ENCODE measurements around the gene DNAJA1. TPM values are rescaled to one million over a fixed set of nuclear protein-coding genes. Genes with fewer than 3 reads are reported as not detected.

Gene DNAJA1
- total RNA-seq, 2 donors from 2014 or later: 75.5 to 93.2 TPM

DNA sequence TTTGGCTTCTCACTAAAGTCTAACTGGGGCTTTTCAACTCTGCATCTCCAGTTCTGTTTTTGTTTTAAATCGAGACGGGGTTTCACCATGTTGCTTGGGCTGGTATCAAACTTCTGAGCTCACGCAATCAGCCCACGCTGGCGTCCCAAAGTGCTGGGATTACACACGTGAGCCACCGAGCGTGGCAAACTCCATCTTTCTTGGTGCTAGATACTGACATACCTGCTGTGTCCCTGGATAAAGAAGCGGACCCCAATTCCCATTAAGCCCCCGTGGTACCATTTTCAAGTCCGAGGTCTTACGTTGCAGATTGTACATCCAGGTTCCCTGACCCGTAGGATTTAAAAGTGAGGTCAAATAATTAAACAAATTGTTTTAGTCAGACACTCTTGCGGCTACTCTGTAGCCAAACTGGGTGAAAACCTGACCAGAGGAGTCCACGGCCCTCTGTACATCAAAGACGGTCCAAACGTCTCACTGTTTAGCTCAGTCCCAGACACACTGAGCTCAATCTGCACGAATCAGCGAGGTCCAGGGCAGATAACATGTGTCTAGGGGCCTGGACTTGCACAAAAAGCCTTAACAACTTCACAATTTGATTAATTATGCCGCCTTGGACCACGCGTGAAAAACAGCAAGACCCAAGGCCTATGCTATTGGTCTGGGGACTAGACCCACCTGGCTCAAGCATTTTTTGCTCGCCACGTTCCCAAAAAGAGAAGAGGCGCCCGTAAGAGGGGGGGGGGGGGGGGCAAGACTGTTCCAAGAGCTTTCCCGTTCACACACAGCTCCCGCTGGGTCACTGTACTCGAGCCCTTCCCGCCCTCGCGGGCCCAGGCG lies 727 bp upstream of the DNAJA1 start:
- intact Hi-C loops (cut with DNase I): no loop called here
- ATAC-seq (peak; percentile 4 to 17), DNase-seq (no peak)

DNA sequence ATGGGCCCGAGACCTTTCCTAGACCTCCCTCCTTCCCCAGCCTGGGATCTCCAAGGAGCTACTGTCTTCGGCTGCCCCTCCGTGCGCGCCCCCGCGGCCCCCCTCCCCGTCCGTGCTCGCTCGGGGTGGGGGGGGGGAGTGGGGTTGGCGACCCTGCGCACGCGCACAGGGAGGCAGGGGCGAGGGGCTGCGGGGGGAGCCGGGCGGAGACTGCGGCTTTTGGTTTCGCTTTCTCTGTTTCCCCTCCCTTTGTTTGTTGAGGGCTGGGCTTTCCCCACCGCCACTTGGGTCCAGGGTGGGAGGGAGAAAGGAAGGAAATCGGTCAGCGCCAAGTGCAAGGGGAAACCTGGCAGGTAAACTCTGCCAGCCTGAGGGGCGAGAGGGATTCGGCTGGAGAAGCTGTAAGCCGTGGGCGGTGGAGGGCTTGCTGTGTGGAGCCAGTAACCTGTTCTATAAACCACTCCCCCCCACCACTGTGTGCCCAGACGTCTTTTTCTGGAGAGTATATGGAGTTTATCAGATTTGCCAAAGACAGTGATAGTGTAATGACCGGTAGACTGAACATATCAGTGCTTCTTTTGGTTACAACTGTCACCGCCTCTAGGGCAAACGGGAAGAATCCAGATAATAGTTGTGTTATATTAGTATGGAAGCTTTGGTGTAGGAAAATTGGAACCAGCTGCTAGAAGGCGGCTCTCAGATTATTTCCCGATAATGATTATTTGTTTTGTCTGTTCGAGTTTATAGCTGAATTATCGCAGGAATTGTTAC lies 684 bp downstream of the DNAJA1 start:
- intact Hi-C loops (cut with DNase I): no loop called here
- ATAC-seq: peak; percentile 62 to 63

GRCh38 chr9:33029231-33029786 lies 4.2 kb downstream of the DNAJA1 start:
- intact Hi-C loops (cut with DNase I): no loop called here
- DNase-seq (no peak), ATAC-seq (no peak)

More for the DNA sequence above, 684 bp downstream of the DNAJA1 start:
- peak; percentile 62 for DNase-seq

DNA sequence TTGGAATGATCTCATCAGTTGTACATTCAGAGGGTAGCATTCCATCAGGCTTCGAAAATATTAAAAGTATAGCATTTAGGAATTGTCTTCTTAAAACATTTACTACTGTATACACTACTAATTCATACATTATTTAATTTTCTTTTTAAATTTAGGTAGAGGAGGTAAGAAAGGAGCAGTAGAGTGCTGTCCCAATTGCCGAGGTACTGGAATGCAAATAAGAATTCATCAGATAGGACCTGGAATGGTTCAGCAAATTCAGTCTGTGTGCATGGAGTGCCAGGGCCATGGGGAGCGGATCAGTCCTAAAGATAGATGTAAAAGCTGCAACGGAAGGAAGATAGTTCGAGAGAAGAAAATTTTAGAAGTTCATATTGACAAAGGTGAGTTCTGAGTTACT lies 5.2 kb downstream of the DNAJA1 start:
- ATAC-seq (no peak), DNase-seq (no peak)
- intact Hi-C loops (cut with DNase I): no loop called here

DNA sequence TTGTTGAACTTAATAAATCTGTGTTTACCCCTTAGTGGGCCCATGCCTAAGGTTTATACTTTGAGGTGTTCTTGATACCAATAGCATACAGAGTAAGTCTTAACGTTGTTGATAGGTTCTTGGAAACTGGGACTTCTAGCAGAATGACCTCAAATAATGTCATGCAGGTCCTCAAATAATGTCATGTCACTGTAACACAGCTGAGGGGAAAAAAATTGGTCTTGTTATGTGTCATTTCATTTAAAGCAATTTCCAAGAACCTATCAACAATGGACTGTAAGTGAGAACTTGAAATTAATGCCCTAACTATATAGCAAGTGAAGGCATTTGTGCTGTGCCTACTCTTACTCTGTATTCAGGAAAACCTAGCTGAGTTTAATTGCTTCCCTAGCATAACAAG lies 7.2 kb downstream of the DNAJA1 start:
- intact Hi-C loops (cut with DNase I): no loop called here
- ATAC-seq (no peak), DNase-seq (no peak)

DNA sequence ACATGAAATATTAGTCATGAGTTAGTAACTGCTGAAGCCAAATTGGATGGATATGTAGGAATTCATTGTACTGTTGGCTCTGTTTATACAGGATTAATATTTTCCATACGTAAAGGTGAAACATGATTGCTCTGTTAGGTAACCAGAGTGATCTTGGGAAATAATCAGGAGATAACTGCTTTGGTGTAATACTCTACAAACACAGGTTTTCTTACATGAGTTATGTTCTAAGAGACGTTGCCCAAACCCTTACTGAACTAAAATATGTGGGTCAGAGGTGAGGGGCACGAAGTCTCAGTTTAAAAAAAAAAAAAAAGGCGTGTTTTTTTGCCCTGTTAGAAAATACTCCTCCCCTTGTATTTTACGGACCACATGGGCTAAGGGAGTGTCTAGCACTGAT lies 7.8 kb downstream of the DNAJA1 start:
- intact Hi-C loops (cut with DNase I): no loop called here
- ATAC-seq (no peak), DNase-seq (no peak)

- DNase-seq: no peak
These were observed 15.8 kb downstream of the DNAJA1 start for GRCh38 chr9:33040792-33041431.

DNA sequence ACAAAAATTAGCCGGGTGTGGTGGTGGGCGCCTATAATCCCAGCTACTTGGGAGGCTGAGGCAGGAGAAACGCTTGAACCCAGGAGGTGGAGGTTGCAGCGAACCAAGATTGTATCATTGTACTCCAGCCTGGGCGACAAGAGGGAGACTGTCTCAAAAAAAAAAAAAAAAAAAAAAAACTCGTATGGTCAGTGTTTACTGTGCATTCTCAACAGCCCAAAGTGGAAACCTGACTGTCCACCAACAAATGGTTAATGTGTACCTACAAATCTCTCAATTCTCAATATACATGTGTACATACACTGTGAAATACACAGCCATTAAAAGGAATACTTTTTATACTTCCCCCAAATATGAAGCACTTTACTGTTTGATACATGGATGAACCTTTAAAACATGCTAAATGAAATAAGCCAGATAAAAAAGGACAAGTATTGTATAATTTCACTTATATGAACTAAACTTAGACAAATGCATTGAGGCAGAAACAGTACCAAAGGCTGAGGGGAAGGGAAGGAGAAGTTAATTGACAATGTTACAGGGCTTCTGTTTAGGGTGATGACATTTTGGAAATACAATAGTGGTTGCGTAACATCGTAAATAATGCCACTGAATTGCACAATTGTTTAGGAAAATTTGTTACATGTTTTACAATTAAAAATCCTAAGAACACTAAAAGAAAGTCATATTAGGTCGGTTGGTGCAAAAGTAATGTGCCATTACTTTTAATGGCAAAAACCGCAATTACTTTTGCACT lies 16.5 kb downstream of the DNAJA1 start:
- DNase-seq: no peak
- ATAC-seq: no peak
- intact Hi-C loops (cut with DNase I): no loop called here

More at GRCh38 chr9:33040792-33041431, 15.8 kb downstream of the DNAJA1 start:
- intact Hi-C loops (cut with DNase I): no loop called here
- ATAC-seq: no peak

DNA sequence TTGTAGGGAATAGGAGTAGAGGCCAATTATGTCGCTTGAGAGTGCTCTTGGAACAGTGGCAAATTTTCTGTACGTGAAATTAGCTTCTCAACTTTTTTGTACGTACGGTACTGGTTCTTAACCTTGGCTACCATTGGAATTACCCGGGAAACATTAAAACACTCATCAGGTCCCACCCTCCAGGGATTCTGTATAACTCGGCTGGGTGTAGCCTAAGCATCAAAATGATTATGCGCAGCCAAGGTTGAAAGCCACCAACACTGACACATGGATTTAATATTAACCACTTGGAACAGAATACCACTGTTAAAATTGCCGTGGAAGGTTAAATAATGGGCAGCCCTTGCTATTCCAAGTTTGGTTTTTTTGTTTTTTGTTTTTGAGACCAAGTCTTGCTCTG lies 17.4 kb downstream of the DNAJA1 start:
- intact Hi-C loops (cut with DNase I): no loop called here
- ATAC-seq (no peak), DNase-seq (no peak)

GRCh38 chr9:33043671-33044070 lies 18.6 kb downstream of the DNAJA1 start:
- ATAC-seq: no peak
- intact Hi-C loops (cut with DNase I): no loop called here
- no peak for DNase-seq

GRCh38 chr9:33044162-33044673 lies 19.1 kb downstream of the DNAJA1 start:
- ATAC-seq: peak; percentile 93
- DNase-seq: peak; percentile 92
- intact Hi-C loops (cut with DNase I): no loop called here

- intact Hi-C loops (cut with DNase I): no loop called here
- ATAC-seq: peak; percentile 29 to 41
- DNase-seq: no peak
These were observed 19.7 kb downstream of the DNAJA1 start for GRCh38 chr9:33044677-33045282.

DNA sequence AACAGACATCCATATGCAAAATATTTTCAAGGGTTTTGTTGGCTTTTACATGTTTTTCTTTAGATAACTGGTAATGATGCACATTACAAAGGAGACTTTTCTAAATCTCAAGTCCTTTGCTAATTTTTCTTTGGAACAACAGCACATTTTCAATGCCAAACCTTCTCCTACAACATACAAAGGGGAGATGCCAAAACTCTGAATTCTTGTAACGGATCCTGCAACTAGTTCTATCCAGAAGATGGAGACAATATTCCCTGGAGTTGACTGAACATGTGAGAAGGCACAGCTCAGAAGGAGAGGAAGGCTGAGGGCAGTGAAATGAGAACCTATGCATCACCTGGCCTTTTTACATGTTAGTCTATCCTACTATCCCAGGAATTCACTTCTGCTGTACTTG lies 21.0 kb downstream of the DNAJA1 start:
- DNase-seq: no peak
- no peak for ATAC-seq
- intact Hi-C loops (cut with DNase I): no loop called here

DNA sequence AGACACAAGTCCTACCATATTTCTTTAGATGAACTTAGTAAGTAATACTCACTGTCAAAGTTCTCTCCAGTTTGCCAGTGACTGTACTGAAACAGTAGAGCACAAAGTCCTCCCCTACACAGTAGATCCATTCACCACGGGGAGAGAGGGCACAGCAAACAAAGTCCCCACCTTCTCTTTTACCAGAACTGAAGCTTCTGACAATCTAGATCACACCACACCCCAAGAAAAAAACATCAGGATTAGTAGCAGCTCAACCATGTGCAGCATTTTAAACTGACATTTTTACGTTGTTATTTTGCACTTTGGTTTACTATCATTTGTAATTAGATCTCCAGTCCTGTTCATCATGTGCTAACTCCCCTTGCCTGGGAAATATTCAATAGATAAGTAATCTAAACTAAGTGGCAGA lies 23.0 kb downstream of the DNAJA1 start:
- intact Hi-C loops (cut with DNase I): no loop called here
- ATAC-seq: no peak
- DNase-seq: no peak

- intact Hi-C loops (cut with DNase I): no loop called here
- DNase-seq (no peak), ATAC-seq (no peak)
These were observed 24.7 kb downstream of the DNAJA1 start for GRCh38 chr9:33049680-33050361.

- ATAC-seq: no peak
- intact Hi-C loops (cut with DNase I): no loop called here
- no peak for DNase-seq
These were observed 26.1 kb downstream of the DNAJA1 start for GRCh38 chr9:33051144-33051543.

DNA sequence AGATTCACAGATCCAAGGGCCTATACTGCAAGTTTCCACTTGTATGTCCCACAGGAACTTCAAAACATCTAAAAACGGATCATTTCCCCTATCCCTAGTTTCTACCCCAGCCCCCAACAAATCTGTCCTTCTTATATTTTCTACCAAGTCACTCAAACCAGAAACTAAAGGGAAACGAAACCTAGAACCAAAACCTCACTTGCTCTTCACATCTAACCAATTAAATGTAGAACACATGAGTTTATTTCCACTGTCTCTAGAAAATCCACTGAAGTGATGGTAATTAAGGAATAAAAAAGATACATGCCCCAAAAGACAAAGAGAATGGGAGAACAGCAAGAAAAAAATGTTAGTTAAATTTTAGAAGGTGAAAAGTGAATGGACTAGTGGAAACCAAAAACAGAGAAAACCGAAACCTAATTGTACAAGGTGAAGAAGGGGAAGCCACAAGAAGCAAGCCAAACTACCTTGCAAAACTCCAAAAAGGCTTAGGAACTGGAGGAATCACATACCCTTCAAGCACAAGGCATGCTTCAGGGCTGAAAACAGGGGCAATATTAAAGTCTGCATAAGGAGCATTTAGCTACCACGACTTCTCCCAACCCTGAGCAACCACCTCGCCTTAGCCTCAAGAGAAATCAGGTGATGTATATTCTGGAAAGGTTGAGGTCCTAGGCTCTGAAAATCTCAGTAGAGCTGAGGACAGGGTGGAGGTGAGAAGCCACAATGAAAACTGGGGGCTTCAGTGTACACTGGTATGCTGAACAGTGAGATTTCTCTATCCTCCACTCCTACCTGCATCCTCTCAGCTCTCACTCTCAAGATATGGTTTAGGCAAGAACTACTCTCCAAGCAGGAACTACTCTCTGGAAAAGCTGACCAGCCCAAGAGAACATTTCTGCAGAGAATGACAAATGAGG lies 40.3 kb downstream of the DNAJA1 start:
- intact Hi-C loops (cut with DNase I): no loop called here
- no peak for DNase-seq
- ATAC-seq: no peak

Data from left cardiac atrium (tissue), 4 donors.